Gastroesophageal sphincter (tissue), 4 donors: ENCODE data around the gene ERG. TPM values are rescaled to one million over a fixed set of nuclear protein-coding genes. Genes with fewer than 3 reads are reported as not detected.

ENCODE experiments used
- ATAC-seq: fragments of 150-250 bp; one replicate; pipeline ENCODE4 v1.9.1; 2016; ENCODE audit warnings: mild to moderate bottlenecking, moderate library complexity
- H3K27ac ChIP-seq, 4 donors: fragments of 200-600 bp; sonication (generic) in 3 of 4; 1 replicate in 3 of 4; 2 replicates in 1 of 4; pipeline ENCODE4 v1.5.1; 2016 to 2019
- H3K27me3 ChIP-seq: fragments of 200-600 bp; sonication (generic); one replicate; pipeline ENCODE4 v1.5.1; 2019
- H3K36me3 ChIP-seq, 2 donors: fragments of 200-600 bp; sonication (generic); one replicate each; pipeline ENCODE4 v1.5.1; 2019; ENCODE audit warnings: control low read depth in 1 of 2
- H3K4me1 ChIP-seq, 3 donors: fragments of 200-600 bp; sonication (generic); 1 replicate in 2 of 3; 2 replicates in 1 of 3; pipeline ENCODE4 v1.5.1; 2016 to 2019; ENCODE audit warnings: control low read depth in 2 of 3
- H3K4me3 ChIP-seq, 2 donors: fragments of 200-600 bp; sonication (generic); one replicate each; pipeline ENCODE4 v1.5.1; 2019; ENCODE audit warnings: mild to moderate bottlenecking in 1 of 2, moderate library complexity in 1 of 2
- H3K9me3 ChIP-seq, 3 donors: fragments of 200-600 bp; sonication (generic); one replicate each; pipeline ENCODE4 v1.5.1; 2017 to 2019; ENCODE audit warnings: control low read depth in 2 of 3
- EP300 ChIP-seq: sonication (generic); formaldehyde crosslinking; IDR thresholded peaks from one replicate; pipeline ENCODE4 v1.6.1; 2017; ENCODE audit warnings: antibody characterized with exemption, mild to moderate bottlenecking
- POLR2A ChIP-seq, 2 donors: fragments of 450-650 bp; IDR thresholded peaks; one replicate each; pipeline ENCODE4 v1.6.1; 2017; ENCODE audit warnings: antibody characterized with exemption in 2 of 2, mild to moderate bottlenecking in 2 of 2, moderate library complexity in 1 of 2
- POLR2AphosphoS5 ChIP-seq: sonication (generic); formaldehyde crosslinking; IDR thresholded peaks from one replicate; pipeline ENCODE4 v1.6.1; 2017; ENCODE audit warnings: antibody characterized with exemption
- WGBS, 2 donors: methylation state at CpG; one replicate each; pipeline ENCODE4 v1.1.5; 2018; ENCODE audit warnings: low coverage in 1 of 2; 5-methylcytosine and 5-hydroxymethylcytosine counted together
- total RNA-seq, 4 donors: library from RNA; depleted of rRNA; stranded (reverse); fragments of >200 nt; gene quantifications; one replicate each; pipeline ENCODE4 v1.1.0, GENCODE V29; 2016
- TF ChIP-seq, protein P1 (sequence below), 4 experiments: fragments of 200-600 bp in 2 of 4; fragments of 450-650 bp in 2 of 4; sonication (generic) in 1 of 4; IDR thresholded peaks; one replicate each; pipeline ENCODE4 v1.5.1; 2017 to 2019; ENCODE audit warnings: antibody characterized with exemption in 4 of 4, mild to moderate bottlenecking in 2 of 4, moderate library complexity in 2 of 4

Gene ERG
- total RNA-seq, 4 donors from 2014 or later: 3.3 to 12.4 (median 10.9) TPM

DNA sequence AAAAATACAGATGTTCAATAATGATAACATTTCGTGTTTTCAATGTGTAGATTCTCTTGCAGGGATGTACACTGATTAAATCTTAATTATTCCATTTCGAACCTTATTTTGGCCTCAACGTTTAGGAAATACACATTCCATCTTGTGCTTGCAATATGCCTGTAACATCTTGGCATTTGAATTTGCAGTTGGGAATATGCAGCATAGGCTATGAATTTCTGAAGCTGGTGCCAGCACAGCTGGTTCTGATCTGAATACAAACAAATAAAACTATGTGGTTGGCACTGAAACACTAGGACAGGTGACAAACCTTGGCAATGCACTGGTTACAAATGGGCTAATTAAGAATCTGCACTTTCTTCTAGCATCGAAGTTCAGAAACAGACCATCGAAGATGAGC lies 108.4 kb downstream of the ERG start:
- WGBS, 2 donors: 68 to 77% methylated on average over 5 of the region's 5 CpGs
- TF ChIP-seq POLR2A (IDR thresholded peaks at IDR 0.05) (no peak), POLR2AphosphoS5 (no peak), EP300 (no peak)
- TF ChIP-seq, protein P1, sequence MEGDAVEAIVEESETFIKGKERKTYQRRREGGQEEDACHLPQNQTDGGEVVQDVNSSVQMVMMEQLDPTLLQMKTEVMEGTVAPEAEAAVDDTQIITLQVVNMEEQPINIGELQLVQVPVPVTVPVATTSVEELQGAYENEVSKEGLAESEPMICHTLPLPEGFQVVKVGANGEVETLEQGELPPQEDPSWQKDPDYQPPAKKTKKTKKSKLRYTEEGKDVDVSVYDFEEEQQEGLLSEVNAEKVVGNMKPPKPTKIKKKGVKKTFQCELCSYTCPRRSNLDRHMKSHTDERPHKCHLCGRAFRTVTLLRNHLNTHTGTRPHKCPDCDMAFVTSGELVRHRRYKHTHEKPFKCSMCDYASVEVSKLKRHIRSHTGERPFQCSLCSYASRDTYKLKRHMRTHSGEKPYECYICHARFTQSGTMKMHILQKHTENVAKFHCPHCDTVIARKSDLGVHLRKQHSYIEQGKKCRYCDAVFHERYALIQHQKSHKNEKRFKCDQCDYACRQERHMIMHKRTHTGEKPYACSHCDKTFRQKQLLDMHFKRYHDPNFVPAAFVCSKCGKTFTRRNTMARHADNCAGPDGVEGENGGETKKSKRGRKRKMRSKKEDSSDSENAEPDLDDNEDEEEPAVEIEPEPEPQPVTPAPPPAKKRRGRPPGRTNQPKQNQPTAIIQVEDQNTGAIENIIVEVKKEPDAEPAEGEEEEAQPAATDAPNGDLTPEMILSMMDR (IDR thresholded peaks at IDR 0.05): no peak

DNA sequence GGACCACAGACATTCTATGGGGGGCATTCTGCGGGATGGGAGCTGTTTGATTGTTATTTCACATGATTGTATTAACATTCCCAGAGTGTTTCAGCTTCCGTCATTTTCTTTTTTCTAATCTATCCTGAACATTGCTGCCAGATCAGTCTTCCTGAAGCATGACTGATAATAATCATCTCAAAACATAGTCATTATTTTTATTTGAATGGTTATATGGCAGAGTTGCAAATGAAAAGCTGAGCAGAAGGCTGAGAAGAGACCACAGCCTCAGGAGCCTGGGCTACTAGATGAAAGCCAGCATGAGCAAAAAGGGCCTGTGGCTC lies 109.0 kb downstream of the ERG start:
- no peaks in the 10 kb centered on the region for H3K9me3 ChIP-seq
- H3K36me3 ChIP-seq: no peaks in the 10 kb centered on the region
- no peak overlapping the region for H3K27ac ChIP-seq
- TF ChIP-seq, protein P1 (IDR thresholded peaks at IDR 0.05): no peak
- TF ChIP-seq POLR2A (IDR thresholded peaks at IDR 0.05) (no peak), EP300 (no peak), POLR2AphosphoS5 (no peak)
- ATAC-seq: no peak
- H3K4me3 ChIP-seq: no peak overlapping the region
- peaks cover 0 to 6% (median 0%) of the 10 kb centered on the region in 3 donors for H3K4me1 ChIP-seq
- WGBS, 2 donors: 80 to 86% methylated on average over 2 of the region's 2 CpGs
- H3K27me3 ChIP-seq: peaks cover under 1% of the 10 kb centered on the region

More for the DNA sequence above, 108.4 kb downstream of the ERG start:
- Histone ChIP-seq H3K9me3 (no peaks in the 10 kb centered on the region), H3K4me1 (peaks cover 0 to under 1% (median 0%) of the 10 kb centered on the region in 3 donors), H3K36me3 (no peaks in the 10 kb centered on the region), H3K27ac (no peak overlapping the region), H3K27me3 (no peaks in the 10 kb centered on the region), H3K4me3 (no peak overlapping the region)
- ATAC-seq: no peak

DNA sequence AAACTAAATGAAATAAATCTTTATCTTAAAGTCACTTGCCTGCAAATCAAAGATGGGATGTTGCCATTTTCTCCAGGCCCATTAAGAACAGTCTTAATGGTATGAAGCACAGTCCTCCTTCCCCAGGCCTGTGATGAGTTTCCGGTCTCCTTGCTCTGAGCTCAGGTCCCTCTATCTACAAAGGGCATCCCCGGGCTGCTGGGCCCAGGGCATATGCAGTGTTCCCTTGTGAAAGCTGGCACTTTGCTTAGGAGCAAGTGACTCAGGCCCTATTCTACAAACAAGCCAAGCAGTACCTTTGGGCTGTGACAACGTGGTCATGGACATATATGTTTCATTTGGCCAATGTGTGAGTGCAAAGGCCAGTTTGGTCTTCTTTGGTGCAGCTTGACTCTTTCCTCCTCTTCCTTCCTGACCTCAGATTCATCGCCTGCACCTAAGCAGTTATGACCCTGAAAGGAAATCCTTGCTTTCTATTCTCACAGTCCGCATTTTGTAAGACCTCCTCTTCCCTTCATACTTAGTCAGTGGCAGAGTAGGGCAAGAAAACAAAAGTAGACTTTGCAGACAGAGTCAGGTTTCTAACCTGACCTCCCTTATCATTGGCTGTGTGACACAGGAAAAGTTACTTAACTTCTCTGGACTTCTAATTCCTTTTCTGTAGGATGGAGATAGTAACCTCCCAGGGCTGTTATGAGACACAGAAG lies 109.5 kb downstream of the ERG start:
- TF ChIP-seq POLR2A (IDR thresholded peaks at IDR 0.05) (no peak), POLR2AphosphoS5 (no peak), EP300 (no peak)
- TF ChIP-seq, protein P1 (IDR thresholded peaks at IDR 0.05): no peak
- H3K4me1 ChIP-seq: peaks cover 0 to 6% (median 0%) of the 10 kb centered on the region in 3 donors
- H3K27ac ChIP-seq: no peak overlapping the region
- WGBS, 2 donors: 40 to 70% methylated on average over 1 to 3 of the region's 5 CpGs
- H3K27me3 ChIP-seq: peaks cover 6% of the 10 kb centered on the region
- H3K4me3 ChIP-seq: no peak overlapping the region
- no peak for ATAC-seq
- no peaks in the 10 kb centered on the region for H3K36me3 ChIP-seq
- H3K9me3 ChIP-seq: no peaks in the 10 kb centered on the region

DNA sequence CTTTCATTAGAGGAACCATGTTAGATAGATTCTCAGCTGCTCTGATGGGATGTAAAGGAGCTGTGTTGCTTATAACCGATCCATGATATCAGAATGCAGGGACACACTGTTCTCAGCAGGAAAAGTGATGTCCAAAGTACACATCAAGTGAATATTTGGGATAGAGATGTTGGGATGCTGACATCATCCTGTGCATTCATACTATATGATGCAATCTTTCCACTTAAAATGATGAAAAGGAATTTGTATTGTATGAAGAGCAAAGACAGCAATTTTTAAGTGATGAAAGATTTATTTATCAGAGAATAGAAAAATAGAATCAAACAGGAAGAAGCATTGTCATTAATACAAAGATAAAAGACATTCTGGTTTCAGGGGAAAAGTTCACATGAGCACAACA lies 110.1 kb downstream of the ERG start:
- H3K27me3 ChIP-seq: peaks cover 11% of the 10 kb centered on the region
- H3K27ac ChIP-seq: no peak overlapping the region
- 71 to 75% methylated on average over 1 of the region's 1 CpG for WGBS, 2 donors

DNA sequence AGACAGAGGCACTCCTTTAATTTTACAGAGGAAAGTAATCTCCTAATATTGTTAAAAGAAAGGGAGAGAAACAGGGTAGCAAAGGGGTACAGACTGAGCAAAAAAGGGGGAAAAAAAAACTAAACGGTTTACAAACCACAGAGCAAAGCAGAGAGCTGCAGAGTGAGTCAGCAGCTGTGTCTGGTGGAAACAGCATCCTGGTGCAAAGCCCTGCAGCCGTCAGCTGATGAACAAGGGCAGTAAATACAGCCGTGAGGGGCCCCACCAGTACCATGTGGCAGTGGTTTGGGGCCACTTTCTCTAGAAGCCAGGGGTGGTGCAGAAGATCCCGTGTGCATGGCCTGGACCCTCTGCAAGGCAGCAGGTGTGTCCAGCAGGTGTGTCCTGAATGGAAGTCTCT lies 111.3 kb downstream of the ERG start:
- Histone ChIP-seq H3K4me1 (peaks cover 0 to 6% (median 0%) of the 10 kb centered on the region in 3 donors), H3K27me3 (peaks cover 11% of the 10 kb centered on the region), H3K4me3 (no peak overlapping the region), H3K36me3 (no peaks in the 10 kb centered on the region), H3K27ac (no peak overlapping the region), H3K9me3 (no peaks in the 10 kb centered on the region)
- no peak for ATAC-seq
- no peak for TF ChIP-seq EP300
- TF ChIP-seq POLR2A (IDR thresholded peaks at IDR 0.05): no peak
- TF ChIP-seq, protein P1 (IDR thresholded peaks at IDR 0.05): no peak
- TF ChIP-seq POLR2AphosphoS5: no peak
- WGBS, 2 donors: 61 to 65% methylated on average over 4 of the region's 4 CpGs

More for the DNA sequence above, 110.1 kb downstream of the ERG start:
- no peaks in the 10 kb centered on the region for H3K9me3 ChIP-seq
- peaks cover 0 to 6% (median 0%) of the 10 kb centered on the region in 3 donors for H3K4me1 ChIP-seq
- no peak for TF ChIP-seq POLR2A (IDR thresholded peaks at IDR 0.05)
- no peak for TF ChIP-seq POLR2AphosphoS5
- TF ChIP-seq EP300: no peak
- TF ChIP-seq, protein P1 (IDR thresholded peaks at IDR 0.05): no peak
- no peaks in the 10 kb centered on the region for H3K36me3 ChIP-seq
- no peak overlapping the region for H3K4me3 ChIP-seq
- ATAC-seq: no peak
